ENCODE measurements around the gene KATNAL1. TPM values are rescaled to one million over a fixed set of nuclear protein-coding genes. Genes with fewer than 3 reads are reported as not detected.

KATNAL1 gene
- polyA plus RNA-seq, 1 of the 3 experiments (the other 2 are of a cell fraction) = 5.1 TPM

DNA sequence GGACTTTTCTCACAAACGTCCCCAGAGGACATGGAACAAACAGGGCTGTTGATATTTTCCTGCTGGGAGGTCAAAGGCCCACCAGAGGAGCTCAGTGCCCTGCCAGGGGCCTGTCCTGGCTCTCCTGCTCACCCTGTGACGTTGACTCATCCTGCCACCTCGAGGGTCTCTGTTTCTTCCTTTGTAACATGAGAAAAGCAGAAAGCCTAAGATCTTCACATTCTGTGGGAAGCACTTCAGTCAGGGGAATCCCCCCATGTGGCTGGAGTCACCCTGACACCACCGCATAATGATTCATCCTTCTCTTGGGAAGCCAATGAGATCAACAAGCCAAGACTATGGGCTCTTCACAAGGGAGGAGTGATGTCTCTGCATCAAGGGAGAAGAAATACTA, 147.9 kb downstream of the KATNAL1 start:
- H3K27ac ChIP-seq (ENCODE audit: low read depth in 2 of 2, low read length in 1 of 2) = peak overlapping the region in 1 of 2 experiments; percentile 24; a peak in 1 of 4 replicates
- no peaks in the 10 kb centered on the region for H3K9me3 ChIP-seq
- no peaks in the 10 kb centered on the region for H3K9me2 ChIP-seq
- H4K20me1 ChIP-seq (ENCODE audit: insufficient read depth) = no peaks in the 10 kb centered on the region
- POLR2A ChIA-PET = no interaction called here
- H3K36me3 ChIP-seq (replicated peaks in 1 of 2; ENCODE audit: control insufficient read depth in 1 of 2, insufficient read depth in 2 of 2, low read length in 1 of 2) = no peaks in the 10 kb centered on the region
- no peak overlapping the region for H3K4me2 ChIP-seq
- CTCF ChIA-PET = interaction anchor here (1.4 kb wide), 1 partner anchor 27 kb away, joined by 5 read pairs; no protein-coding TSS in a partner anchor
- no peak for DNase-seq
- no peaks in the 10 kb centered on the region for H3K79me2 ChIP-seq (ENCODE audit: insufficient read depth)
- no peak overlapping the region for H2AFZ ChIP-seq (ENCODE audit: low read depth)
- 24% methylated on average over 4 of the region's 4 CpGs for WGBS (ENCODE audit: low lambda C conversion rate)
- H3K4me3 ChIP-seq (ENCODE audit: low read depth in 2 of 2, low read length in 1 of 2) = no peak overlapping the region
- TF ChIP-seq RCOR1 (IDR thresholded peaks at IDR 0.05; ENCODE audit: low read length) (no peak), FOXM1 (IDR thresholded peaks at IDR 0.05; ENCODE audit: low read depth) (no peak), PBX3 (IDR thresholded peaks at IDR 0.05) (0 out of 2 replicates have a peak, but pooled peaks have one; percentile 6), FOSL2 (IDR thresholded peaks at IDR 0.05; ENCODE audit: borderline replicate concordance, low read depth) (peak; percentile 53), YY1 (IDR thresholded peaks at IDR 0.05; ENCODE audit: low read depth) (no peak)
- H3K9ac ChIP-seq = no peak overlapping the region
- peaks cover 0 to under 1% of the 10 kb centered on the region in 2 experiments; a peak in 2 of 4 replicates for H3K4me1 ChIP-seq (ENCODE audit: control insufficient read depth in 1 of 2, insufficient read depth in 2 of 2, low read depth in 1 of 2, low read length in 1 of 2)
- no peaks in the 10 kb centered on the region for H3K27me3 ChIP-seq (ENCODE audit: insufficient read depth)
- H3F3A ChIP-seq (replicated peaks; ENCODE audit: insufficient read depth) = no peaks in the 10 kb centered on the region

GRCh38 chr13:30158774-30159445, 148.4 kb downstream of the KATNAL1 start:
- Histone ChIP-seq H3F3A (replicated peaks; ENCODE audit: insufficient read depth) (no peaks in the 10 kb centered on the region), H3K9me2 (no peaks in the 10 kb centered on the region), H3K4me1 (ENCODE audit: control insufficient read depth in 1 of 2, insufficient read depth in 2 of 2, low read depth in 1 of 2, low read length in 1 of 2) (peaks cover 0 to 6% of the 10 kb centered on the region in 2 experiments; a peak in 2 of 4 replicates), H3K4me3 (ENCODE audit: low read depth in 2 of 2, low read length in 1 of 2) (no peak overlapping the region), H3K9ac (no peak overlapping the region), H3K4me2 (no peak overlapping the region), H3K27me3 (ENCODE audit: insufficient read depth) (no peaks in the 10 kb centered on the region), H3K36me3 (replicated peaks in 1 of 2; ENCODE audit: control insufficient read depth in 1 of 2, insufficient read depth in 2 of 2, low read length in 1 of 2) (no peaks in the 10 kb centered on the region), H2AFZ (ENCODE audit: low read depth) (no peak overlapping the region), H3K27ac (ENCODE audit: low read depth in 2 of 2, low read length in 1 of 2) (peak overlapping the region in 1 of 2 experiments; percentile 24; a peak in 1 of 4 replicates), H4K20me1 (ENCODE audit: insufficient read depth) (no peaks in the 10 kb centered on the region), H3K9me3 (no peaks in the 10 kb centered on the region), H3K79me2 (ENCODE audit: insufficient read depth) (no peaks in the 10 kb centered on the region)
- 75% methylated on average over 5 of the region's 8 CpGs for WGBS (ENCODE audit: low lambda C conversion rate)
- TF ChIP-seq SMC3 (IDR thresholded peaks at IDR 0.05; ENCODE audit: low read depth, low read length) (peak; percentile 38; the same call in 1 of the 2 replicates), GATA2 (CRISPR knock-in tag; IDR thresholded peaks at IDR 0.05) (no peak), FOSL2 (IDR thresholded peaks at IDR 0.05; ENCODE audit: borderline replicate concordance, low read depth) (no peak), RAD21 (IDR thresholded peaks at IDR 0.05; ENCODE audit: low read length) (peak; percentile 38)
- TF ChIP-seq, protein P1, sequence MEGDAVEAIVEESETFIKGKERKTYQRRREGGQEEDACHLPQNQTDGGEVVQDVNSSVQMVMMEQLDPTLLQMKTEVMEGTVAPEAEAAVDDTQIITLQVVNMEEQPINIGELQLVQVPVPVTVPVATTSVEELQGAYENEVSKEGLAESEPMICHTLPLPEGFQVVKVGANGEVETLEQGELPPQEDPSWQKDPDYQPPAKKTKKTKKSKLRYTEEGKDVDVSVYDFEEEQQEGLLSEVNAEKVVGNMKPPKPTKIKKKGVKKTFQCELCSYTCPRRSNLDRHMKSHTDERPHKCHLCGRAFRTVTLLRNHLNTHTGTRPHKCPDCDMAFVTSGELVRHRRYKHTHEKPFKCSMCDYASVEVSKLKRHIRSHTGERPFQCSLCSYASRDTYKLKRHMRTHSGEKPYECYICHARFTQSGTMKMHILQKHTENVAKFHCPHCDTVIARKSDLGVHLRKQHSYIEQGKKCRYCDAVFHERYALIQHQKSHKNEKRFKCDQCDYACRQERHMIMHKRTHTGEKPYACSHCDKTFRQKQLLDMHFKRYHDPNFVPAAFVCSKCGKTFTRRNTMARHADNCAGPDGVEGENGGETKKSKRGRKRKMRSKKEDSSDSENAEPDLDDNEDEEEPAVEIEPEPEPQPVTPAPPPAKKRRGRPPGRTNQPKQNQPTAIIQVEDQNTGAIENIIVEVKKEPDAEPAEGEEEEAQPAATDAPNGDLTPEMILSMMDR (IDR thresholded peaks at IDR 0.05) = peak; percentile 43
- no peak for DNase-seq
- ChIA-PET CTCF (interaction anchor here (1.4 kb wide), 1 partner anchor 26 kb away, joined by 5 read pairs; no protein-coding TSS in a partner anchor), POLR2A (no interaction called here)
